ENCODE results near the gene OPTN.
"Not testable (repeated sequence)": the region's sequence is repeated elsewhere in the genome, so short reads cannot be mapped to it uniquely, and the experiment has no call there.

DNA sequence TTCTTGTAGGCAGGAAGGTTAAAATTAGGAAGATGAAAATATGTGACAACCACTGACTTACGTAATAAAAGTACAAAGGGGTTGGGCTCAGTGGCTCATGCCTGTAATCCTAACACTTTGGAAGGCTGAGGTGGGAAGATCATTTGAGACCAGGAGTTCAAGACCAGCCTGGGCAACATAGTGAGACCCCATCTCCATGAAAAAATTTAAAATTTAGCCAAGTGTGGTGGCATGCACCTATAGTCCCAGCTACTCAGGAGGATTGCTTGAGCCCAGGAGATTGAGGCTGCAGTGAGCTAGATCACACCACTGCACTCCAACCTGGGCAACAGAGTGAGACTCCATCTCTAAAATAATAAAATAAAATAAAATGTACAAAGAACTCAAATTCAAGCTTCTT lies 46.8 kb upstream of the OPTN start:
- not testable (repeated sequence) for TF ChIP-seq POLR2A (IDR thresholded peaks at IDR 0.05); POLR2AphosphoS5 (IDR thresholded peaks at IDR 0.05; ENCODE audit: insufficient read depth in 1 of 2, low read depth in 1 of 2)
- TF ChIP-seq, protein P1, sequence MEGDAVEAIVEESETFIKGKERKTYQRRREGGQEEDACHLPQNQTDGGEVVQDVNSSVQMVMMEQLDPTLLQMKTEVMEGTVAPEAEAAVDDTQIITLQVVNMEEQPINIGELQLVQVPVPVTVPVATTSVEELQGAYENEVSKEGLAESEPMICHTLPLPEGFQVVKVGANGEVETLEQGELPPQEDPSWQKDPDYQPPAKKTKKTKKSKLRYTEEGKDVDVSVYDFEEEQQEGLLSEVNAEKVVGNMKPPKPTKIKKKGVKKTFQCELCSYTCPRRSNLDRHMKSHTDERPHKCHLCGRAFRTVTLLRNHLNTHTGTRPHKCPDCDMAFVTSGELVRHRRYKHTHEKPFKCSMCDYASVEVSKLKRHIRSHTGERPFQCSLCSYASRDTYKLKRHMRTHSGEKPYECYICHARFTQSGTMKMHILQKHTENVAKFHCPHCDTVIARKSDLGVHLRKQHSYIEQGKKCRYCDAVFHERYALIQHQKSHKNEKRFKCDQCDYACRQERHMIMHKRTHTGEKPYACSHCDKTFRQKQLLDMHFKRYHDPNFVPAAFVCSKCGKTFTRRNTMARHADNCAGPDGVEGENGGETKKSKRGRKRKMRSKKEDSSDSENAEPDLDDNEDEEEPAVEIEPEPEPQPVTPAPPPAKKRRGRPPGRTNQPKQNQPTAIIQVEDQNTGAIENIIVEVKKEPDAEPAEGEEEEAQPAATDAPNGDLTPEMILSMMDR (IDR thresholded peaks at IDR 0.05) = not testable (repeated sequence)

All from vagina (tissue), 2 donors.